Activated naive CD8-positive, alpha-beta T cell (primary cell): ENCODE results near the gene TNK1.
"Not testable (repeated sequence)": the region's sequence is repeated elsewhere in the genome, so short reads cannot be mapped to it uniquely, and the experiment has no call there.

Experiments
- H3K27ac Mint-ChIP-seq: one replicate; pipeline ENCODE4 v1.8.0; 2021; ENCODE audit warnings: mixed read lengths
- H3K27me3 Mint-ChIP-seq: one replicate; pipeline ENCODE4 v1.8.0; 2021; ENCODE audit warnings: mixed read lengths
- H3K36me3 Mint-ChIP-seq: one replicate; pipeline ENCODE4 v1.8.0; 2021; ENCODE audit warnings: mixed read lengths
- H3K4me1 Mint-ChIP-seq: one replicate; pipeline ENCODE4 v1.8.0; 2021; ENCODE audit warnings: low read depth, mixed read lengths
- H3K4me3 Mint-ChIP-seq: one replicate; pipeline ENCODE4 v1.8.0; 2021; ENCODE audit warnings: mild to moderate bottlenecking, mixed read lengths
- H3K9me3 Mint-ChIP-seq: one replicate; pipeline ENCODE4 v1.8.0; 2021; ENCODE audit warnings: low read depth, mixed read lengths

Gene TNK1

GRCh38 chr17:7351665-7352502 lies 29.0 kb upstream of the TNK1 start, which contains the start of gene KCTD11:
KCTD11 (plus strand) TSS chr17:7352162.
- H3K4me1 Mint-ChIP-seq: peaks cover 24% of the 10 kb centered on the region
- no peaks in the 10 kb centered on the region for H3K9me3 Mint-ChIP-seq
- H3K4me3 Mint-ChIP-seq: peak within 1 kb of the TSS; percentile 86
- H3K36me3 Mint-ChIP-seq: no peaks in the 10 kb centered on the region
- no peaks in the 10 kb centered on the region for H3K27me3 Mint-ChIP-seq
- peak within 1 kb of the TSS; percentile 79 for H3K27ac Mint-ChIP-seq

- Mint-ChIP-seq H3K27ac (peak overlapping the region; percentile 79), H3K27me3 (no peaks in the 10 kb centered on the region), H3K4me3 (peak overlapping the region; percentile 86), H3K9me3 (no peaks in the 10 kb centered on the region), H3K4me1 (peaks cover 24% of the 10 kb centered on the region), H3K36me3 (no peaks in the 10 kb centered on the region)
These were observed 28.4 kb upstream of the TNK1 start for GRCh38 chr17:7352503-7352889.

GRCh38 chr17:7352910-7353635 lies 27.8 kb upstream of the TNK1 start:
- Mint-ChIP-seq H3K4me3 (peak overlapping the region; percentile 86), H3K27me3 (no peaks in the 10 kb centered on the region), H3K36me3 (no peaks in the 10 kb centered on the region), H3K27ac (no peak overlapping the region), H3K4me1 (peaks cover 24% of the 10 kb centered on the region), H3K9me3 (no peaks in the 10 kb centered on the region)

- Mint-ChIP-seq H3K36me3 (no peaks in the 10 kb centered on the region), H3K27me3 (no peaks in the 10 kb centered on the region), H3K27ac (peak overlapping the region; percentile 2), H3K4me1 (peaks cover 22% of the 10 kb centered on the region), H3K9me3 (no peaks in the 10 kb centered on the region), H3K4me3 (no peak overlapping the region)
These were observed 26.5 kb upstream of the TNK1 start for GRCh38 chr17:7354262-7354843.

- no peak within 1 kb of the TSS for H3K4me3 Mint-ChIP-seq
- no peaks in the 10 kb centered on the region for H3K27me3 Mint-ChIP-seq
- no peaks in the 10 kb centered on the region for H3K36me3 Mint-ChIP-seq
- no peaks in the 10 kb centered on the region for H3K9me3 Mint-ChIP-seq
- H3K27ac Mint-ChIP-seq: peak within 1 kb of the TSS; percentile 2
- H3K4me1 Mint-ChIP-seq: peaks cover 17% of the 10 kb centered on the region
These were observed 25.8 kb upstream of the TNK1 start, which contains the start of gene TMEM95 for GRCh38 chr17:7355053-7355452. TMEM95 (plus strand) TSS chr17:7355156; CDS start chr17:7355205, 49 bp downstream.

GRCh38 chr17:7355573-7355972 lies 25.3 kb upstream of the TNK1 start:
- H3K4me1 Mint-ChIP-seq: peaks cover 14% of the 10 kb centered on the region
- no peaks in the 10 kb centered on the region for H3K27me3 Mint-ChIP-seq
- H3K9me3 Mint-ChIP-seq: no peaks in the 10 kb centered on the region
- no peak overlapping the region for H3K4me3 Mint-ChIP-seq
- no peak overlapping the region for H3K27ac Mint-ChIP-seq
- H3K36me3 Mint-ChIP-seq: no peaks in the 10 kb centered on the region

GRCh38 chr17:7356072-7356549 lies 24.8 kb upstream of the TNK1 start:
- H3K27me3 Mint-ChIP-seq: no peaks in the 10 kb centered on the region
- H3K27ac Mint-ChIP-seq: no peak overlapping the region
- H3K36me3 Mint-ChIP-seq: no peaks in the 10 kb centered on the region
- H3K4me3 Mint-ChIP-seq: no peak overlapping the region
- peaks cover 14% of the 10 kb centered on the region for H3K4me1 Mint-ChIP-seq
- no peaks in the 10 kb centered on the region for H3K9me3 Mint-ChIP-seq

- H3K4me3 Mint-ChIP-seq: no peak overlapping the region
- H3K36me3 Mint-ChIP-seq: no peaks in the 10 kb centered on the region
- H3K4me1 Mint-ChIP-seq: peaks cover 11% of the 10 kb centered on the region
- no peaks in the 10 kb centered on the region for H3K9me3 Mint-ChIP-seq
- no peak overlapping the region for H3K27ac Mint-ChIP-seq
- no peaks in the 10 kb centered on the region for H3K27me3 Mint-ChIP-seq
These were observed 24.1 kb upstream of the TNK1 start for GRCh38 chr17:7356756-7357155.

GRCh38 chr17:7357381-7357780 lies 23.5 kb upstream of the TNK1 start:
- Mint-ChIP-seq H3K4me3 (no peak overlapping the region), H3K9me3 (no peaks in the 10 kb centered on the region), H3K27ac (no peak overlapping the region), H3K27me3 (no peaks in the 10 kb centered on the region), H3K4me1 (peaks cover 10% of the 10 kb centered on the region), H3K36me3 (no peaks in the 10 kb centered on the region)

GRCh38 chr17:7361906-7362305 lies 19.0 kb upstream of the TNK1 start:
- no peaks in the 10 kb centered on the region for H3K27me3 Mint-ChIP-seq
- H3K4me1 Mint-ChIP-seq: no peaks in the 10 kb centered on the region
- H3K4me3 Mint-ChIP-seq: no peak overlapping the region
- no peaks in the 10 kb centered on the region for H3K36me3 Mint-ChIP-seq
- no peak overlapping the region for H3K27ac Mint-ChIP-seq
- H3K9me3 Mint-ChIP-seq: no peaks in the 10 kb centered on the region

GRCh38 chr17:7363311-7363710 lies 17.6 kb upstream of the TNK1 start:
- Mint-ChIP-seq H3K4me3 (no peak overlapping the region), H3K9me3 (no peaks in the 10 kb centered on the region), H3K27me3 (no peaks in the 10 kb centered on the region), H3K36me3 (no peaks in the 10 kb centered on the region), H3K27ac (no peak overlapping the region), H3K4me1 (no peaks in the 10 kb centered on the region)

- H3K4me3 Mint-ChIP-seq: not testable (repeated sequence)
These were observed 14.9 kb upstream of the TNK1 start for GRCh38 chr17:7365963-7366362.

GRCh38 chr17:7367083-7367482 lies 13.8 kb upstream of the TNK1 start:
- Mint-ChIP-seq H3K4me1 (no peaks in the 10 kb centered on the region), H3K36me3 (no peaks in the 10 kb centered on the region), H3K27me3 (no peaks in the 10 kb centered on the region), H3K4me3 (no peak overlapping the region), H3K27ac (no peak overlapping the region), H3K9me3 (no peaks in the 10 kb centered on the region)

More at GRCh38 chr17:7365963-7366362, 14.9 kb upstream of the TNK1 start:
- H3K27ac Mint-ChIP-seq, H3K9me3 Mint-ChIP-seq, H3K27me3 Mint-ChIP-seq, H3K36me3 Mint-ChIP-seq, H3K4me1 Mint-ChIP-seq: not testable (repeated sequence)

- no peak overlapping the region for H3K4me3 Mint-ChIP-seq
- H3K9me3 Mint-ChIP-seq: no peaks in the 10 kb centered on the region
- H3K27ac Mint-ChIP-seq: no peak overlapping the region
- no peaks in the 10 kb centered on the region for H3K4me1 Mint-ChIP-seq
- no peaks in the 10 kb centered on the region for H3K27me3 Mint-ChIP-seq
- H3K36me3 Mint-ChIP-seq: no peaks in the 10 kb centered on the region
These were observed 12.8 kb upstream of the TNK1 start for GRCh38 chr17:7367918-7368598.

- not testable (repeated sequence) for H3K27me3 Mint-ChIP-seq, H3K27ac Mint-ChIP-seq, H3K9me3 Mint-ChIP-seq, H3K4me1 Mint-ChIP-seq, H3K36me3 Mint-ChIP-seq, H3K4me3 Mint-ChIP-seq
These were observed 12.3 kb upstream of the TNK1 start for GRCh38 chr17:7368599-7368994.
